CD14-positive monocyte (primary cell): ENCODE results near the gene GMCL2. TPM values are rescaled to one million over a fixed set of nuclear protein-coding genes. Genes with fewer than 3 reads are reported as not detected.
A peak's percentile ranks its signal among the peaks of the same experiment; 100 is the strongest.

Experiments used
- DNase-seq, 3 donors: peaks; one replicate each; pipeline ENCODE4 v3.0.0-alpha.2; 2011 to 2022
- H2AFZ ChIP-seq: 2 replicates; pipeline ENCODE4 v1.6.0; 2012; ENCODE audit warnings: mild to moderate bottlenecking, low read depth, low read length, inconsistent platforms; ENCODE audit not compliant: insufficient read depth, poor library complexity, severe bottlenecking
- H3K27ac ChIP-seq, 2 donors: 1 replicate in 1 of 2; 2 replicates in 1 of 2; pipeline ENCODE4 v1.5.1; 2012 to 2013; ENCODE audit warnings: low read length in 2 of 2, control low read depth in 1 of 2, inconsistent platforms in 1 of 2, low read depth in 1 of 2, mild to moderate bottlenecking in 1 of 2
- H3K27me3 ChIP-seq, 2 donors: one replicate each; pipeline versions ENCODE4 v1.6.0 to v1.6.1; 2011 to 2013; ENCODE audit warnings: low read length in 2 of 2; ENCODE audit not compliant: control insufficient read depth in 2 of 2, insufficient read depth in 2 of 2
- H3K36me3 ChIP-seq, 2 donors: replicated peaks in 1 of 2; 1 replicate in 1 of 2; 2 replicates in 1 of 2; pipeline versions ENCODE4 v1.5.1 to v1.6.1; 2012 to 2013; ENCODE audit warnings: low read length in 2 of 2, control low read depth in 1 of 2, inconsistent platforms in 1 of 2, mild to moderate bottlenecking in 1 of 2; ENCODE audit not compliant: insufficient read depth in 2 of 2, control insufficient read depth in 1 of 2
- H3K4me1 ChIP-seq, 2 donors: 1 replicate in 1 of 2; 2 replicates in 1 of 2; pipeline versions ENCODE4 v1.5.1 to v1.6.1; 2012 to 2013; ENCODE audit warnings: low read length in 2 of 2, control low read depth in 1 of 2, inconsistent platforms in 1 of 2, mild to moderate bottlenecking in 1 of 2, moderate library complexity in 1 of 2; ENCODE audit not compliant: insufficient read depth in 2 of 2, control insufficient read depth in 1 of 2
- H3K4me2 ChIP-seq: replicated peaks from 2 replicates; pipeline ENCODE3; 2012; ENCODE audit warnings: low read length, moderate library complexity, mild to moderate bottlenecking; ENCODE audit not compliant: poor library complexity, severe bottlenecking; ENCODE audit errors: extremely low read depth
- H3K4me3 ChIP-seq, 3 experiments: fragments of 200-600 bp in 1 of 3; sonication (generic) in 1 of 3; replicated peaks in 1 of 3; 1 replicate in 2 of 3; 2 replicates in 1 of 3; pipeline ENCODE4 v1.5.1; 2011 to 2013; ENCODE audit warnings: low read length in 3 of 3, mild to moderate bottlenecking in 3 of 3, control low read depth in 2 of 3, low read depth in 2 of 3, inconsistent platforms in 1 of 3, moderate library complexity in 1 of 3
- H3K79me2 ChIP-seq: 2 replicates; pipeline ENCODE4 v1.6.0; 2012; ENCODE audit warnings: mild to moderate bottlenecking, control low read depth, inconsistent platforms, low read length, moderate library complexity; ENCODE audit not compliant: insufficient read depth
- H3K9ac ChIP-seq: 2 replicates; pipeline ENCODE4 v1.6.0; 2017; ENCODE audit warnings: low read length, mild to moderate bottlenecking; ENCODE audit not compliant: insufficient read depth, poor library complexity, severe bottlenecking
- H3K9me3 ChIP-seq, 2 donors: replicated peaks in 1 of 2; 1 replicate in 1 of 2; 2 replicates in 1 of 2; pipeline versions ENCODE4 v1.5.1 to v1.6.1; 2012 to 2013; ENCODE audit warnings: low read length in 2 of 2, control low read depth in 1 of 2; ENCODE audit not compliant: control insufficient read depth in 1 of 2, insufficient read depth in 1 of 2
- H4K20me1 ChIP-seq: 2 replicates; pipeline ENCODE4 v1.6.0; 2012; ENCODE audit warnings: mild to moderate bottlenecking, low read length, control low read depth, moderate library complexity; ENCODE audit not compliant: insufficient read depth
- H3K27ac Mint-ChIP-seq, 7 donors: one replicate each; pipeline ENCODE4 v1.8.0; 2020; ENCODE audit warnings: mild to moderate bottlenecking in 7 of 7, mixed read lengths in 7 of 7, moderate library complexity in 6 of 7, inconsistent platforms in 2 of 7
- H3K27me3 Mint-ChIP-seq, 3 donors: one replicate each; pipeline ENCODE4 v1.8.0; 2021 to 2022; ENCODE audit warnings: low read depth in 3 of 3, mild to moderate bottlenecking in 3 of 3, mixed read lengths in 3 of 3, moderate library complexity in 3 of 3, inconsistent platforms in 1 of 3
- H3K36me3 Mint-ChIP-seq, 2 donors: one replicate each; pipeline ENCODE4 v1.8.0; 2020; ENCODE audit warnings: mixed read lengths in 2 of 2, inconsistent platforms in 1 of 2, mild to moderate bottlenecking in 1 of 2
- H3K4me1 Mint-ChIP-seq: one replicate; pipeline ENCODE4 v1.8.0; 2020; ENCODE audit warnings: mild to moderate bottlenecking, mixed read lengths
- H3K4me3 Mint-ChIP-seq, 2 donors: one replicate each; pipeline ENCODE4 v1.8.0; 2020; ENCODE audit warnings: mild to moderate bottlenecking in 2 of 2, mixed read lengths in 2 of 2, moderate library complexity in 1 of 2
- H3K9me3 Mint-ChIP-seq, 7 donors: one replicate each; pipeline ENCODE4 v1.8.0; 2020 to 2022; ENCODE audit warnings: mixed read lengths in 7 of 7, mild to moderate bottlenecking in 6 of 7, moderate library complexity in 6 of 7, inconsistent platforms in 2 of 7
- CTCF ChIP-seq: fragments of 200-600 bp; IDR thresholded peaks from one replicate; pipeline ENCODE4 v1.8.0; 2022; ENCODE audit warnings: antibody characterized with exemption, mild to moderate bottlenecking
- WGBS: methylation state at CpG from one replicate; pipeline ENCODE4 v1.1.5; 2013; ENCODE audit warnings: missing lambda C conversion rate; ENCODE audit not compliant: insufficient coverage; 5-methylcytosine and 5-hydroxymethylcytosine counted together
- intact Hi-C, 2 donors: fragments of 100-400 bp; cut with micrococcal nuclease; formaldehyde crosslinking; loops; one replicate each; pipeline versions ENCODE4 v1.15.0 to v1.15.1; 2023
- polyA plus RNA-seq, 3 donors: library from polyadenylated mRNA; depleted of rRNA in 1 of 3; unstranded in 2 of 3; stranded (reverse) in 1 of 3; fragments of 300-500 nt in 2 of 3; fragments of >200 nt in 1 of 3; fragmentation: Illumina TruSeq in 2 of 3; gene quantifications; 1 replicate in 2 of 3; 2 replicates in 1 of 3; pipeline ENCODE4 v1.2.3, GENCODE V29; 2012 to 2021

GMCL2 gene
- polyA plus RNA-seq, 3 donors, result not detected

GRCh38 chr5:178208540-178209227 lies 21.5 kb upstream of the GMCL2 start:
- Mint-ChIP-seq H3K27me3 (peaks cover 0 to 1% (median 0%) of the 10 kb centered on the region in 3 donors), H3K4me1 (peaks cover 30% of the 10 kb centered on the region), H3K9me3 (no peaks in the 10 kb centered on the region), H3K4me3 (no peak overlapping the region), H3K36me3 (peaks cover 75 to 76% of the 10 kb centered on the region in 2 donors), H3K27ac (peak overlapping the region in 3 of 7 donors; percentile 43 to 59 (median 50))
- no peak for DNase-seq
- Histone ChIP-seq H3K9me3 (no peaks in the 10 kb centered on the region), H3K27ac (no peak overlapping the region), H3K4me3 (no peak overlapping the region), H3K36me3 (peaks cover 71 to 76% of the 10 kb centered on the region in 2 donors), H3K9ac (no peak overlapping the region), H4K20me1 (peaks cover 86% of the 10 kb centered on the region), H3K27me3 (no peaks in the 10 kb centered on the region), H3K4me2 (no peak overlapping the region), H3K79me2 (peaks cover 88% of the 10 kb centered on the region), H2AFZ (no peak overlapping the region), H3K4me1 (peaks cover 18 to 31% of the 10 kb centered on the region in 2 donors)
- intact Hi-C loops, result no loop called here
- 80% methylated on average over 3 of the region's 5 CpGs for WGBS
- no peak for TF ChIP-seq CTCF

- WGBS, result no CpG with 5 or more reads among the region's 1 CpG
- H3K27me3 ChIP-seq, result no peaks in the 10 kb centered on the region
- no peak overlapping the region for H3K9ac ChIP-seq
- Mint-ChIP-seq H3K36me3 (peaks cover 67 to 68% of the 10 kb centered on the region in 2 donors), H3K27me3 (peaks cover 0 to 1% (median 0%) of the 10 kb centered on the region in 3 donors), H3K4me3 (no peak overlapping the region), H3K27ac (peak overlapping the region in 6 of 7 donors; percentile 29 to 82 (median 50)), H3K4me1 (peaks cover 33% of the 10 kb centered on the region), H3K9me3 (no peaks in the 10 kb centered on the region)
- no peak for TF ChIP-seq CTCF
- H3K27ac ChIP-seq, result peak overlapping the region in 1 of 2 donors; percentile 6
- no peak overlapping the region for H3K4me3 ChIP-seq
- intact Hi-C loops, result no loop called here
- H3K4me2 ChIP-seq, result no peak overlapping the region
- H3K4me1 ChIP-seq, result peaks cover 20 to 34% of the 10 kb centered on the region in 2 donors
- H2AFZ ChIP-seq, result no peak overlapping the region
- peaks cover 88% of the 10 kb centered on the region for H3K79me2 ChIP-seq
- no peaks in the 10 kb centered on the region for H3K9me3 ChIP-seq
- peaks cover 63 to 68% of the 10 kb centered on the region in 2 donors for H3K36me3 ChIP-seq
- no peak for DNase-seq
- peaks cover 78% of the 10 kb centered on the region for H4K20me1 ChIP-seq
Observed at GRCh38 chr5:178207917-178208280, 20.7 kb upstream of the GMCL2 start.
